K562 (cell line): Measurements from ENCODE around the gene EPHA2. TPM values are rescaled to one million over a fixed set of nuclear protein-coding genes. Genes with fewer than 3 reads are reported as not detected.
A peak's percentile ranks its signal among the peaks of the same experiment; 100 is the strongest.

Experiments used
- ARHGAP35 ChIP-seq: fragments of 450-650 bp; IDR thresholded peaks from 2 replicates; pipeline ENCODE4 v1.6.1; 2018; ENCODE audit not compliant: partially characterized antibody
- CTBP1 ChIP-seq: fragments of 450-650 bp; IDR thresholded peaks from 2 replicates; pipeline ENCODE4 v1.6.1; 2016; ENCODE audit warnings: borderline replicate concordance
- ETV6 ChIP-seq, 3 experiments: fragments of 150-350 bp in 1 of 3; sonication (generic) in 1 of 3; formaldehyde crosslinking in 1 of 3; IDR thresholded peaks; 2 replicates each; pipeline versions ENCODE4 v1.6.1 to v1.8.0; 2014 to 2022; ENCODE audit warnings: borderline replicate concordance in 2 of 3, low read depth in 2 of 3, antibody characterized with exemption in 1 of 3, low read length in 1 of 3, mild to moderate bottlenecking in 1 of 3, missing genetic modification reagents in 1 of 3
- GABPB1 ChIP-seq: sonication (generic); formaldehyde crosslinking; IDR thresholded peaks from 2 replicates; pipeline ENCODE4 v1.8.0; 2022; ENCODE audit warnings: mild to moderate bottlenecking, missing genetic modification reagents
- HDGF ChIP-seq: fragments of 450-650 bp; IDR thresholded peaks from 2 replicates; pipeline ENCODE4 v1.6.1; 2016
- MAZ ChIP-seq, 2 experiments: fragments of 450-650 bp in 1 of 2; sonication (generic) in 1 of 2; formaldehyde crosslinking; IDR thresholded peaks in 1 of 2; conservative IDR thresholded peaks in 1 of 2; 2 replicates each; pipeline versions ENCODE4 v1.4.0 to v1.5.0; 2020; ENCODE audit warnings: mild to moderate bottlenecking in 1 of 2, missing genetic modification reagents in 1 of 2
- MECOM ChIP-seq: fragments of 250-450 bp; sonication (Bioruptor Pico); IDR thresholded peaks from 2 replicates; pipeline ENCODE4 v1.8.0; 2022; ENCODE audit warnings: inconsistent platforms
- NCOA4 ChIP-seq: fragments of 450-650 bp; IDR thresholded peaks from 2 replicates; pipeline ENCODE4 v1.6.1; 2018; ENCODE audit warnings: mild to moderate bottlenecking; ENCODE audit not compliant: partially characterized antibody
- SMAD4 ChIP-seq: fragments of 250-450 bp; sonication (Bioruptor Pico); conservative IDR thresholded peaks from 2 replicates; pipeline ENCODE4 v1.8.0; 2021; ENCODE audit warnings: inconsistent platforms, mild to moderate bottlenecking, moderate library complexity
- SRF ChIP-seq, 2 experiments: fragments of 250-450, 450-650 bp in 1 of 2; sonication (Bioruptor Pico) in 1 of 2; sonication (generic) in 1 of 2; formaldehyde crosslinking; IDR thresholded peaks; 2 replicates each; pipeline versions ENCODE4 v1.5.0 to v1.5.1; 2020 to 2022; ENCODE audit warnings: mild to moderate bottlenecking in 1 of 2, missing genetic modification reagents in 1 of 2
- ZKSCAN1 ChIP-seq: fragments of 150-350 bp; IDR thresholded peaks from 2 replicates; pipeline ENCODE4 v1.6.1; 2016; ENCODE audit warnings: low read depth, low read length
- ZNF146 ChIP-seq: IDR thresholded peaks from one replicate; pipeline ENCODE4 v1.6.1; 2018; ENCODE audit warnings: missing compliant biosample characterization; ENCODE audit not compliant: unreplicated experiment
- ZNF232 ChIP-seq: sonication (generic); formaldehyde crosslinking; IDR thresholded peaks from 2 replicates; pipeline ENCODE4 v1.8.0; 2022; ENCODE audit warnings: mild to moderate bottlenecking, missing genetic modification reagents
- ZNF384 ChIP-seq: IDR thresholded peaks from 2 replicates; pipeline ENCODE4 v1.6.1; 2012; ENCODE audit warnings: low read depth, low read length, improper control_type of control experiment
- polyA plus RNA-seq, 8 experiments: library from polyadenylated mRNA; depleted of rRNA in 4 of 8; stranded (reverse) in 5 of 8; unstranded in 3 of 8; fragments of >200 nt; fragmentation: Nextera tagmentation in 2 of 8; fragmentation: Illumina TruSeq in 1 of 8; extraction: Ambion mirVana in 2 of 8; extraction: Trizol in 1 of 8; gene quantifications; 2 replicates each; pipeline versions ENCODE4 v1.2.1 to v1.2.3, GENCODE V29; 2011 to 2014; ENCODE audit warnings: inconsistent platforms in 1 of 8, missing spikeins in 1 of 8
- total RNA-seq, 7 experiments: library from RNA; depleted of rRNA in 6 of 7; stranded (reverse); fragments of >200 nt in 6 of 7; fragmentation: Illumina TruSeq in 2 of 7; extraction: Trizol in 2 of 7; gene quantifications; 2 replicates each; pipeline versions ENCODE4 v1.2.1 to v1.2.3, GENCODE V29; 2011 to 2021; ENCODE audit warnings: low replicate concordance in 1 of 7
- TF ChIP-seq, protein P1 (sequence below): IDR thresholded peaks from 2 replicates; pipeline ENCODE4 v1.6.1; 2011; ENCODE audit not compliant: insufficient read length; ENCODE audit errors: extremely low read depth
- TF ChIP-seq, protein P2 (sequence below), 3 experiments: IDR thresholded peaks in 2 of 3; conservative IDR thresholded peaks in 1 of 3; 2 replicates each; pipeline ENCODE4 v1.5.1; 2011 to 2012; ENCODE audit warnings: low read length in 3 of 3, mild to moderate bottlenecking in 3 of 3, control low read depth in 2 of 3, improper control_type of control experiment in 1 of 3, inconsistent platforms in 1 of 3, low read depth in 1 of 3, mixed read lengths in 1 of 3, moderate library complexity in 1 of 3; ENCODE audit not compliant: insufficient read depth in 2 of 3
- TF ChIP-seq, protein P3 (sequence below): sonication (generic); formaldehyde crosslinking; IDR thresholded peaks from 2 replicates; pipeline ENCODE4 v1.8.1; 2023; ENCODE audit warnings: mild to moderate bottlenecking, missing genetic modification reagents
- TF ChIP-seq, protein P4 (sequence below): sonication (generic); formaldehyde crosslinking; IDR thresholded peaks from 2 replicates; pipeline ENCODE4 v1.9.0; 2022; ENCODE audit warnings: mild to moderate bottlenecking, missing genetic modification reagents
- TF ChIP-seq, protein P5 (sequence below): fragments of 200-800 bp; sonication (Bioruptor generic); IDR thresholded peaks from 2 replicates; pipeline ENCODE4 v1.6.1; 2017; ENCODE audit warnings: missing genetic modification characterization, missing compliant biosample characterization

EPHA2 gene
- total and polyA plus RNA-seq, 9 of the 15 experiments (the other 6 are each of a cell fraction or from before 2014, with no cell fraction given) = 0.04 to 0.40 (median 0.07) TPM; not detected in 4

DNA sequence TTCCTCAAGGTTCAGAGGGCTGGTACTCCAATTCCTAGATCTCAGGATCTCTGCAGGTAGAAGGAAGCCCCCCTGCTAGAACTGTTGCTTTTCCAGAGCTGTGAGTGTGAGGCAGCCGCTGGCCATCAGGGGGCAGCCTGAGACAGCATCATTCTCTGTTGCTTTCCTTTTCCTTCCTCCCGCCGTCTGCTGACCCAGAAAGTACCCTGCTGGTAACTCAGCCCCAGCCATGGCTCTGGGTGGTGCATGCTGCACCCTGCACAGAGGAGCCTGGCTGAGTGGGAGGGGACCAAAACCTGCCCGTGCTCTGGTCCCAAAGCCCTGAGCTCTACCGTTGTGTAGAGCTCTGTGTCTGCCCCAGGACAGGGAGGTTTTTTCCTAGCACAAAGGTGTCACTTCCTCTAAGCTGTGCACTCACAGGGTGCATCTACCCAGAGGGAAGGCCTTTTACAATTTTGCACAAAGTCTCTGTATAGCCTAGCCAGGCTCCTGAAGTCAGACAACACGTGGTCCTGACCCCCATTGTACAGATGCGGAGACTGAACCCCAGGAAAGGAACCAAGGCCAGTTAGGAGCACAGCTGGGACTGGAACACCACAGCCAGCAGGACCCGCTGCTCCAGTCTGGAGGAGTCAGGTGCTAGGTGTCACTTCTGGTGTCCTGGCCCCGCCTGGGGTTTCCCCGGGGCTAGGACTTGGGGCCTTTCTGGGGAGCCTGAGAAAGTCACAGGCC lies 76.8 kb downstream of the EPHA2 start (continued):
- peak; percentile 78 for TF ChIP-seq ZNF384
- TF ChIP-seq ARHGAP35 = no peak
- TF ChIP-seq SRF (CRISPR knock-in tag; IDR thresholded peaks at IDR 0.05) = peak in 1 of 2 experiments; percentile 81; a peak in 1 of 4 replicates
- TF ChIP-seq, protein P1, sequence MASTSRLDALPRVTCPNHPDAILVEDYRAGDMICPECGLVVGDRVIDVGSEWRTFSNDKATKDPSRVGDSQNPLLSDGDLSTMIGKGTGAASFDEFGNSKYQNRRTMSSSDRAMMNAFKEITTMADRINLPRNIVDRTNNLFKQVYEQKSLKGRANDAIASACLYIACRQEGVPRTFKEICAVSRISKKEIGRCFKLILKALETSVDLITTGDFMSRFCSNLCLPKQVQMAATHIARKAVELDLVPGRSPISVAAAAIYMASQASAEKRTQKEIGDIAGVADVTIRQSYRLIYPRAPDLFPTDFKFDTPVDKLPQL = no peak
- 0 out of 4 replicates have a peak, but pooled peaks of 1 of the 2 experiments have one; percentile 43 for TF ChIP-seq ETV6 (IDR thresholded peaks at IDR 0.05; ENCODE audit: borderline replicate concordance in 1 of 2, low read depth in 2 of 2, low read length in 1 of 2)
- no peak for TF ChIP-seq ETV6 (CRISPR knock-in tag; IDR thresholded peaks at IDR 0.05; ENCODE audit: borderline replicate concordance)
- no peak for TF ChIP-seq NCOA4
- TF ChIP-seq, protein P2, sequence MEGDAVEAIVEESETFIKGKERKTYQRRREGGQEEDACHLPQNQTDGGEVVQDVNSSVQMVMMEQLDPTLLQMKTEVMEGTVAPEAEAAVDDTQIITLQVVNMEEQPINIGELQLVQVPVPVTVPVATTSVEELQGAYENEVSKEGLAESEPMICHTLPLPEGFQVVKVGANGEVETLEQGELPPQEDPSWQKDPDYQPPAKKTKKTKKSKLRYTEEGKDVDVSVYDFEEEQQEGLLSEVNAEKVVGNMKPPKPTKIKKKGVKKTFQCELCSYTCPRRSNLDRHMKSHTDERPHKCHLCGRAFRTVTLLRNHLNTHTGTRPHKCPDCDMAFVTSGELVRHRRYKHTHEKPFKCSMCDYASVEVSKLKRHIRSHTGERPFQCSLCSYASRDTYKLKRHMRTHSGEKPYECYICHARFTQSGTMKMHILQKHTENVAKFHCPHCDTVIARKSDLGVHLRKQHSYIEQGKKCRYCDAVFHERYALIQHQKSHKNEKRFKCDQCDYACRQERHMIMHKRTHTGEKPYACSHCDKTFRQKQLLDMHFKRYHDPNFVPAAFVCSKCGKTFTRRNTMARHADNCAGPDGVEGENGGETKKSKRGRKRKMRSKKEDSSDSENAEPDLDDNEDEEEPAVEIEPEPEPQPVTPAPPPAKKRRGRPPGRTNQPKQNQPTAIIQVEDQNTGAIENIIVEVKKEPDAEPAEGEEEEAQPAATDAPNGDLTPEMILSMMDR (IDR thresholded peaks at IDR 0.05 in 2 of 3, conservative IDR thresholded peaks at IDR 0.05 in 1 of 3; ENCODE audit: insufficient read depth in 2 of 3, low read depth in 1 of 3, low read length in 3 of 3) = peak; percentile 94 to 97 (median 97)
- peak; percentile 78; the same call in 1 of the 2 replicates for TF ChIP-seq HDGF
- TF ChIP-seq CTBP1 = peak; percentile 46; the same call in 1 of the 2 replicates
- peak; percentile 27 to 34; a peak in 1 of 4 replicates for TF ChIP-seq MAZ (CRISPR knock-in tag; conservative IDR thresholded peaks at IDR 0.05 in 1 of 2, IDR thresholded peaks at IDR 0.05 in 1 of 2)
- TF ChIP-seq, protein P3, sequence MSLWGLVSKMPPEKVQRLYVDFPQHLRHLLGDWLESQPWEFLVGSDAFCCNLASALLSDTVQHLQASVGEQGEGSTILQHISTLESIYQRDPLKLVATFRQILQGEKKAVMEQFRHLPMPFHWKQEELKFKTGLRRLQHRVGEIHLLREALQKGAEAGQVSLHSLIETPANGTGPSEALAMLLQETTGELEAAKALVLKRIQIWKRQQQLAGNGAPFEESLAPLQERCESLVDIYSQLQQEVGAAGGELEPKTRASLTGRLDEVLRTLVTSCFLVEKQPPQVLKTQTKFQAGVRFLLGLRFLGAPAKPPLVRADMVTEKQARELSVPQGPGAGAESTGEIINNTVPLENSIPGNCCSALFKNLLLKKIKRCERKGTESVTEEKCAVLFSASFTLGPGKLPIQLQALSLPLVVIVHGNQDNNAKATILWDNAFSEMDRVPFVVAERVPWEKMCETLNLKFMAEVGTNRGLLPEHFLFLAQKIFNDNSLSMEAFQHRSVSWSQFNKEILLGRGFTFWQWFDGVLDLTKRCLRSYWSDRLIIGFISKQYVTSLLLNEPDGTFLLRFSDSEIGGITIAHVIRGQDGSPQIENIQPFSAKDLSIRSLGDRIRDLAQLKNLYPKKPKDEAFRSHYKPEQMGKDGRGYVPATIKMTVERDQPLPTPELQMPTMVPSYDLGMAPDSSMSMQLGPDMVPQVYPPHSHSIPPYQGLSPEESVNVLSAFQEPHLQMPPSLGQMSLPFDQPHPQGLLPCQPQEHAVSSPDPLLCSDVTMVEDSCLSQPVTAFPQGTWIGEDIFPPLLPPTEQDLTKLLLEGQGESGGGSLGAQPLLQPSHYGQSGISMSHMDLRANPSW (CRISPR knock-in tag) = 0 out of 2 replicates have a peak, but pooled peaks have one; percentile 58
- TF ChIP-seq ZNF232 = no peak
- 0 out of 2 replicates have a peak, but pooled peaks have one; percentile 24 for TF ChIP-seq SMAD4 (CRISPR knock-in tag)
- TF ChIP-seq, protein P4, sequence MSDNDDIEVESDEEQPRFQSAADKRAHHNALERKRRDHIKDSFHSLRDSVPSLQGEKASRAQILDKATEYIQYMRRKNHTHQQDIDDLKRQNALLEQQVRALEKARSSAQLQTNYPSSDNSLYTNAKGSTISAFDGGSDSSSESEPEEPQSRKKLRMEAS (CRISPR knock-in tag) = peak; percentile 17; the same call in 1 of the 2 replicates
- TF ChIP-seq ZKSCAN1 = peak; percentile 11; the same call in 1 of the 2 replicates
- TF ChIP-seq, protein P5, sequence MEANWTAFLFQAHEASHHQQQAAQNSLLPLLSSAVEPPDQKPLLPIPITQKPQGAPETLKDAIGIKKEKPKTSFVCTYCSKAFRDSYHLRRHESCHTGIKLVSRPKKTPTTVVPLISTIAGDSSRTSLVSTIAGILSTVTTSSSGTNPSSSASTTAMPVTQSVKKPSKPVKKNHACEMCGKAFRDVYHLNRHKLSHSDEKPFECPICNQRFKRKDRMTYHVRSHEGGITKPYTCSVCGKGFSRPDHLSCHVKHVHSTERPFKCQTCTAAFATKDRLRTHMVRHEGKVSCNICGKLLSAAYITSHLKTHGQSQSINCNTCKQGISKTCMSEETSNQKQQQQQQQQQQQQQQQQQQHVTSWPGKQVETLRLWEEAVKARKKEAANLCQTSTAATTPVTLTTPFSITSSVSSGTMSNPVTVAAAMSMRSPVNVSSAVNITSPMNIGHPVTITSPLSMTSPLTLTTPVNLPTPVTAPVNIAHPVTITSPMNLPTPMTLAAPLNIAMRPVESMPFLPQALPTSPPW (CRISPR knock-in tag) = peak; percentile 26; the same call in 1 of the 2 replicates
- TF ChIP-seq ZNF146 = peak; percentile 20
- TF ChIP-seq GABPB1 (CRISPR knock-in tag) = peak; percentile 24; the same call in 1 of the 2 replicates
- TF ChIP-seq MECOM (CRISPR knock-in tag) = 0 out of 2 replicates have a peak, but pooled peaks have one; percentile 18
